ENCODE data around the gene TMEM131L.
"Not testable (repeated sequence)": the region's sequence is repeated elsewhere in the genome, so short reads cannot be mapped to it uniquely, and the experiment has no call there.

The TMEM131L gene

GRCh38 chr4:153450544-153450917, 15.6 kb upstream of the TMEM131L start:
- no peak for DNase-seq

DNA sequence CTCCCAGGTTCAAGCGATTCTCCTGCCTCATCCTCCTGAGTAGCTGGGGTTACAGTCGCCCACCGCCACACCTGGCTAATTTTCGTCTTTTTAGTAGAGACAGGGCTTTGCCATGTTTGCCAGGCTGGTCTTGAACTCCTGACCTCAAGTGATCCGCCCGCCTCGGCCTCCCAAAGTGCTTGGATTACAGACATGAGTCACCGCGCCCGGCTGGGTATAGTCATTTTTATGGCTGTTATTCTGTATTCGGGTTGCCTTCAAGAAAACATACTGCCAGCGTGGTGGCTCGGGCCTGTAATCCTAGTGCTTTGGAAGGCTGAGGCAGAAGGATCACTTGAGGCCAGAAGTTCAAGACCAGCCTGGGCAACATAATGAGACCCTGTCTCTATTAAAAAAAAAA, 15.0 kb upstream of the TMEM131L start:
- DNase-seq, result not testable (repeated sequence)

- DNase-seq, result peak; percentile 29
Observed at GRCh38 chr4:153451911-153452657, 14.1 kb upstream of the TMEM131L start.

- DNase-seq, result no peak
Observed at GRCh38 chr4:153452658-153453378, 13.3 kb upstream of the TMEM131L start.

DNA sequence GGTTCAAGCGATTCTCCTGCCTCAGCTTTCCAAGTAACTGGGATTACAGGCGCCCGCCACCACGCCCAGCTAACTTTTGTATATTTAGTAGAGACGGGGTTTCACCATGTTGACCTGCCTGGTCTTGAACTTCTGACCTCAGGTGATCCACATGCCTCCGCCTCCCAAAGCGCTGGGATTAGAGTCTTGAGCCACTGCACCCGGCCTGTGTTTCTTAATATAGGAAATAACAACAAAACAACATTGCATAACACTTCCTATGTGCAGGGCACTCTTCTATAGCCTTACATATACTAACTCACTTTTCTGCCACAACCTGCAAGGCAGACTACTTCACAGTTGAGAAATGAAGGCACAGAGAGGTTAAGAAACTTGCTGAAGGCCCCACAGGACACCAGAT, 12.8 kb upstream of the TMEM131L start:
- no peak for DNase-seq

DNA sequence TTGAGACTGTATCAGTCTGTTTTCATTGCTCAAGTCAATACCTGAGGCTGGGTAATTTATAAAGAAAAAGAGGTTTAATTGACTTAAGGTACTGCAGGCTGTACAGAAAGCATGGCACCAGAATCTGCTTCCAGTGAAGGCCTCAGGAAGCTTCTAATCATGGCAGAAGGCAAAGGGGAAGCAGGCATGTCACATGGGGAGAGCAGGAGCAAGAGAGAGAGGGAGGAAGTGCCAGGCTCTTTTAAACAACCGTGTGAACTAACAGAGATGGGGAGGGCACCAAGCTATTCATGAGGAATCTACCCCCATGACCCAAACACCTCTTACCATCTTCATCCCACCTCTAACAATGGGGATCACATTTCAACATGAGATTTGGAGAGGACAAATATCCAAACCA, 7.2 kb upstream of the TMEM131L start:
- DNase-seq, result no peak

DNA sequence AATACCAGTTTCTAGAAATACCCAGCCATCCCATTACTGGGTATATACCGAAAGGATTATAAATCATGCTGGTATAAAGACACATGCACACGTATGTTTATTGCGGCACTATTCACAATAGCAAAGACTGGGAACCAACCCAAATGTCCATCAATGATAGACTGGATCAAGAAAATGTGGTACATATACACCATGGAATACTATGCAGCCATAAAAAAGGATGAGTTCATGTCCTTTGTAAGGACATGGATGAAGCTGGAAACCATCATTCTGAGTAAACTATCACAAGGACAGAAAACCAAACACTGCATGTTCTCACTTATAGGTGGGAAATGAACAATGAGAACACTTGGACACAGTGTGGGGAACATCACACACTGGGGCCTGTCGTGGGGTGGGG, 4.6 kb upstream of the TMEM131L start:
- not testable (repeated sequence) for DNase-seq

GRCh38 chr4:153464068-153464467, 2.1 kb upstream of the TMEM131L start:
- no peak for DNase-seq

- no peak for DNase-seq
Observed at GRCh38 chr4:153465140-153465539, 1.0 kb upstream of the TMEM131L start.

DNA sequence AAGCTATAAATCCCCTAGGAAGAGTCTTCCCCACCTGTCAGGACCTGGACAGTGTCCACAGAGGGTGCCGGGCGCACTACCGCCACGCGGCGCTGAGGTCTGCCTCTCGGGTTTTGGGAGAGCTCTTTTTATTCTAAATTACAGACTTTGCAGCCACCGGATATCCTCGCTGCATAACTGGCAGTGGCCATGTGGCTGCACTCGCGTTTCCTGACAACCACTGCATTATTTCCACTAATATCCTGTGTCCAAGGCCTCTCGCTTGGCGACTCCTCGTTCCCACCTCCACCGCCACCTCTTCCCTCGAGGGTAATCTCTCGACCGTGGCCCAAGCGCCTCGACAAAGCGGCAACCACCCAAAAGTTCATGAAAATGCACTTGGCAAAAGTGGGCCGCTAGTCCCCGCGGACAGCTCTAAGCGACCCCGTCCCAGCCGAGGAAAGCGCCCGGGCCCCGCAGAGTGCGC, 512 bp upstream of the TMEM131L start:
- DNase-seq, result peak; percentile 41

DNA sequence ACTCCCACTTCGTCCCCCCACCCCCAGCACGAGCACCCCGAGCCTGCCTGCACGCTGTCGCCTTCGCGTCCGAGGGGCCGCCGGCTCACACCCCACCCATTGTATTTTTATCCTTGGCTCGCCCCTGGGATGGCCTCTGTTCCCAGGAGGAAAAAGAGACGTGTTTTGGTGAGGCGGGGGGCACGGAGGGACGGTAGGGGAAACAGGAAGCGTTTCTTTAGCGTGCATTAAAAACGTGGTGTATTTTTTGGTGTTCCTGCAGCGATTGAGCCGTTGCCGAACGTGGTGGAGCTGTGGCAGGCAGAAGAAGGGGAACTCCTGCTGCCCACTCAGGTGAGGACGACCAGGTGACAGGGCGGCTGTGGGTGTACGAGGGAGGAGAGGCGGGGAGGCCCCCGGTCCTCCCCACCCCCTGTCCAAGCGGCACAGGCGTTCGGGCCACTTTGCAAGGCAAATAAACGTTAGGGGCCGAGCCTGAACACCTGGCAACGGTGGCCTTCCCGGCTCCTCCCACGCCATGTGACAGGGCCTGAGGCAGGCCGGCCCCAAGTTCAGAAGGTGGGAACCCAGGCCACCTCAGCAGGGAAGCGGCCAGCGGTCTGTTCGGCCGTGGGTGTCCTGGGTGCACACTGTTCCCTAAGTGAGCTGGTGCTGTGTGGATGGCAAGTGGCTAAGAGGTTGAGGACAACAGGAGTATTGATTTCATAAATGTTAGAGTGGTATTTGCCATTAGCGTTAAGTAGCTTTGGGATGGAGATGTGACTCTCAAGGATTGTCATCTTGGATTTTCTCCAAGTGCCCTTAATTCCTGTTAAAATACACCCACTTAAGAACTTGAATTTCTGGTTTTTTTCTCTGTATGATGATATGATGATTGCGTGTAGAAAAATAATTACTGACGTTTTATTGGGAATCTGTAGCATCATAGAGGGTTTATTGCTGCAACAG, 1.1 kb downstream of the TMEM131L start:
- DNase-seq, result peak; percentile 22

DNA sequence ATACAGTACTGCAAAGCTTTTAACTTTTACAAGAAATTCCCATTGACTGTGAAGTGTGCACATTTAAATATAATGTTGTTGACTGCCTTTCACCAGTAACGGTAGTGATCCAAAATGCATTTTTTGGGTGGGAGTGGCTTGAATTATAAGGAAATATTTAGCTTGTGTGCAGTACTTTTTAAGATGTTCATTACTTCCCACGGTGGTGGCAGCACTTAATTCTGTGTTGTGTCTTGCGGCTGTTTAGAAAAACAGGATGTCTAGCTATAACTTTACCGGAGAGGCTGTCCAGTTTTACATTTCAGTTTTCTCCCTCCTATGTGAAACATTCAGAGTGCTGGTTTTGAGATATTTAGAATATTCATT, 1.7 kb downstream of the TMEM131L start:
- DNase-seq, result no peak

DNA sequence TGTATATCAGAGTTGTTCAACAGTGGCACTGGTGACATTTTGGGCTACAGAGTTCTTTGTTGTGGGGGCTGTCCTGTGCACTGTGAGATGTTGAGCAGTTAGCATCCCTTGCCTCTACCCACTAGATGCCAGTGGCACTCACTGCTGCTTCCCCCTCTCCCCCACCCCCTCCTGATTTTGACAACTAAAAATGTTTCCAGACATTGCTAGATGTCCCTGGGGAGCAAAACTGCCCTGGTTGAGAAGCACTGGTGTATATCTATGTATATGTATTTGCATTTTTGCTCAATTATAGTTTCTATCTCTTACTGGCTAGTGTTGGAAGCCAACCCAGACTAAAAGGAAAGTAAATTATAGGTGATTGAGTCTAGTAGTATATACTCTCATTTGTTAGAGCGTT, 2.4 kb downstream of the TMEM131L start:
- DNase-seq, result no peak

- DNase-seq, result no peak
Observed at GRCh38 chr4:153469031-153469430, 2.9 kb downstream of the TMEM131L start.

DNA sequence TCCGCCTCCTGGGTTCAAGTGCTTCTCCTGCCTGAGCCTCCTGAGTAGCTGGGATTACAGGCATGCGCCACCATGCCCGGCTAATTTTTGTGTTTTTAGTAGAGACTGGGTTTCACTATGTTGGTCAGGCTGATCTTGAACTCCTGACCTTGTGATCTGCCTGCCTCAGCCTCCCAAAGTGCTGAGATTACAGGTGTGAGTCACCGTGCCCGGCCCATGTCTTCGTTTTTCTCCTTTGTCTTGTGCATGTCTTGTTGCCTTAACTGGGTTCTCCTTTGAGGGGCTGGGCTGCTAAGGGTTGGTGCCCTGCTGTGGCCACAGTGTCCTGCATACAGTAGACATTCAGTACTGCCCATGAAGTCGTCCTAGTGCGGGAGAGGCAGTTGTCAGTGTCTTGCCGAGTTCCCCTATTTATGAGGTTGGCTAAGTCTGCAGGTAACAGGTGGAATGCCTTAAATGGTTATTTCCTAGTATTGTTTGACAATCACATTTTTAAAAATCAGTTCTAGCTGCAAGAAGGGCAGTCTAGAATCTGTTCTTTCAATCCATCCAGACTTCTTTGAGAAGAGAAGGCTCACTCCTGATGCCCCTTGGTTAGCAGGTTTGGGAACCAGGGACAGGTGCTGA, 5.0 kb downstream of the TMEM131L start:
- not testable (repeated sequence) for DNase-seq

- no peak for DNase-seq
Observed at GRCh38 chr4:153471698-153472093, 5.5 kb downstream of the TMEM131L start.

GRCh38 chr4:153472122-153473037, 6.2 kb downstream of the TMEM131L start:
- DNase-seq, result no peak

DNA sequence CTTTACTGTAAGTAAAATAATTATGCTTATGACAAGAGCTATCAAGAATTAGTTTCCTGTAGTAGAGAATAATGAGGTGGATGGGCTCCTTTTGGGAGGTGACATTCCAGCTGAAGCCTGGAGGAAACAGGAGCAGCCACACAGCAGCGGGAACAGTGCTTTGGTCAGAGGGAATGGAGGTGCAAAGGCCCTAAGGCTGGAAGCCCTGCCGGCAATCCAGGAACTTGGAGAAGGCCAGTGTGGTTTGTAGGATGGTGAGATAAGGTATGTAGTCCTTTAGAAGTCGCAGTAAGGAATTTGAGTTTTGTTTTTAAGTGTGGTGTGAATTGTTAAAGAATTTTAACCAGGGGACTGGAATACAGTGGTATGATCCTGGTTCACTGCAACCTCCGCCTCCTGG, 8.1 kb downstream of the TMEM131L start:
- no peak for DNase-seq

DNA sequence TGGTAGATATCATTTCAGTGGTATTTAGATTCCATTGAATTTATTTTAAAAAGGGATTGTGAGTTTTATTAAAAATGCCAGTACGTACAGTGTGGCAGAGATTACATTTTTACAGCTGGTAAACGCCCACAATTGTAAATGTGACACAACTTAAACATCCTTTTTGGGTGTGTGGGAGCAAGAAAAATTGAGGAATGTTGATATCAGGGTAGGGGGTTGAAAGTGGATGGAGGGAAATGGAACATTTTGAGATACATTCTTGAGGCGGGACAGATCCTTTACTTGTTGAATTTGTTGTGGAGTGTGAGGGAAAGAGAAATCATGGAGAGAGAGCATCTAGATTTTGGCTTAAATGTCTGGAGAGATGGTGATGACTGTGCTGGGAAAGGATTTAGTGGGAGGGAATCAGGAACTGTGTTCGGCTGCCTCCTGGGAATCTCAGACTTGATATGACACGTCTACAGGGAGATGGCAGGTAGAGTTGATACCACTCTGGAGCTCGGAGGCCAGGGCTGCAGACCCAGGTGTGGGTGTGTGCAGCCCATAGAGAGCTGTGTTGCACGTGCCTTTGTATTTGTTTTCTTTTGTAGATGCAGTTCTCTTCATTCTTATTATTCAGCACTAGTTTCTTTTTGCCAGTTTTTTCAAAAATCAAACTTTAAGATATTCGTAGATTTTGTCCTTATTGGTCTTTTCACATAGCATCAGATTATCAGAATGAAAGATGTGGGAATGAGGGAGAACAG, 10.8 kb downstream of the TMEM131L start:
- DNase-seq, result no peak

DNA sequence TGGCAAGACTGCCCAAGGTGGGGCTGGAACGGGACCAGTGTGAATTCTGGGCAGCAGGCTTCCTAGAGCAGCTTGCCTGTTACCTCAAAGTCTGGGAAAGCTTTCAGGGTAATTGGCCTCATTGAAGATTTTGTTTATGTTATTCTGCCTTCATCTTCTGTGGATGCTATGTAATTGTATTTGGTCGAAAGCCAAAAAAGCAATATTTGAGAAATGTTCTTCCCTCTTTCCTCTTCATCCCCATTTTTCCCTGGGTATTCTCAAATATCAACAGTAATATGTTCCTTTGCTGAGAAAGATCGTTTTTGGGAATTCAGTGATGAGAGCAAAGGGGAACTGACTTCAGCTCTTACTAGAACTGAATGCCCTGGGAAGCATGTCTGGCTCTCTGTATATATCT, 12.9 kb downstream of the TMEM131L start:
- DNase-seq, result no peak

- DNase-seq, result no peak
Observed at GRCh38 chr4:153480704-153481103, 14.5 kb downstream of the TMEM131L start.
